ENCODE measurements around the gene PRKCE. TPM values are rescaled to one million over a fixed set of nuclear protein-coding genes. Genes with fewer than 3 reads are reported as not detected.

PRKCE gene
- total RNA-seq, 1 experiment from 2014 or later, result 17.7 TPM

DNA sequence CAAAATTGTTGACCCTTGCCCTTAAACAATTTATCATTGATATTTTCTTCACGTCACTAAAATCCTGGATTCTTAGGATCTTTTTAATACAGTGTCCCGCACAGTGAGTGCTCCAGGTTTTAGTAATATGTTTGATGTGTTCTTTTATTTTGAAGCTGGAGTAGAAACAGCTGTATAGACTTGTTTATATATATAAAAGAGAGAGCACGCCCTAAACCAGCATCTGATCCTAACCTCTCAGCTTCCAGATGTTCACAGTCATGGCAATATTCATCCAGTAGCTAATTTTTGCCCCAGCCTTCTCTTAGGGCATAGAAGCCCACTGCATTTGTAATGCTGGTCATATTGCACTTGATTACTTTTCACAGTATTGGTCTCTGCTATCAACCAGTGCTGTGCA, 475.7 kb downstream of the PRKCE start:
- BruUV-seq (replicated peaks), result no TSS peak
- Mint-ChIP-seq H3K4me3 (ENCODE audit: low read depth, unreplicated experiment) (no peak overlapping the region), H3K27me3 (ENCODE audit: unreplicated experiment) (no peaks in the 10 kb centered on the region), H3K27ac (ENCODE audit: unreplicated experiment) (no peak overlapping the region), H3K9me3 (ENCODE audit: low read depth, unreplicated experiment) (no peaks in the 10 kb centered on the region), H3K4me1 (ENCODE audit: low read depth, unreplicated experiment) (no peaks in the 10 kb centered on the region), H3K36me3 (ENCODE audit: insufficient read depth, unreplicated experiment) (no peaks in the 10 kb centered on the region)
- TF ChIP-seq CTCF (IDR thresholded peaks at IDR 0.05; ENCODE audit: unreplicated experiment), result no peak
- intact Hi-C loops (cut with micrococcal nuclease; ENCODE audit: unreplicated experiment), result no loop called here
- CTCF ChIA-PET, result no interaction called here
- DNase-seq, result no peak

DNA sequence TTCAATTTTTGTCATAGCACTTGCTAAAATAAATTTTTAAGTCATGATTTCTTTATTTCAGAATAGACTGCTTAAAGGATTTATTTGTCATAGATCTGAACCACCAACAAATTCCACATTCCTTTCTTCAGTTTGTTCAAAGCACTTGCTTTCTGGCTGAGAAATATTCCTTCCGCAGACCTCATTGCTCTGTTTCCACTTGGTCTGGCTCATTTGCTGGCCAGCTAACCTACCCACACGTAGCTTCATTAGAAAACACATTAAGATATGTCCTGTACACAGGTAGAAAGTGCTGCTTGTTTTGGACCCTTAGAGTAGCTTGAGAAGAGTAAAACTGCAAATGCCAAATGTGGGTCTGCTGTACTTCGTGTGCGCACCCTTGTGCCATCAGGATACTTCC, 479.0 kb downstream of the PRKCE start:
- Mint-ChIP-seq H3K27ac (ENCODE audit: unreplicated experiment) (no peak overlapping the region), H3K4me3 (ENCODE audit: low read depth, unreplicated experiment) (no peak overlapping the region), H3K36me3 (ENCODE audit: insufficient read depth, unreplicated experiment) (no peaks in the 10 kb centered on the region), H3K27me3 (ENCODE audit: unreplicated experiment) (no peaks in the 10 kb centered on the region), H3K4me1 (ENCODE audit: low read depth, unreplicated experiment) (no peaks in the 10 kb centered on the region), H3K9me3 (ENCODE audit: low read depth, unreplicated experiment) (no peaks in the 10 kb centered on the region)
- BruUV-seq (replicated peaks), result no TSS peak
- CTCF ChIA-PET, result no interaction called here
- DNase-seq, result no peak
- intact Hi-C loops (cut with micrococcal nuclease; ENCODE audit: unreplicated experiment), result no loop called here
- TF ChIP-seq CTCF (IDR thresholded peaks at IDR 0.05; ENCODE audit: unreplicated experiment), result no peak

- H3K9me3 Mint-ChIP-seq (ENCODE audit: low read depth, unreplicated experiment), result no peaks in the 10 kb centered on the region
- no peak for DNase-seq
- no TSS peak for BruUV-seq (replicated peaks)
- CTCF ChIA-PET, result no interaction called here
- H3K27me3 Mint-ChIP-seq (ENCODE audit: unreplicated experiment), result no peaks in the 10 kb centered on the region
- TF ChIP-seq CTCF (IDR thresholded peaks at IDR 0.05; ENCODE audit: unreplicated experiment), result no peak
- intact Hi-C loops (cut with micrococcal nuclease; ENCODE audit: unreplicated experiment), result no loop called here
- H3K4me1 Mint-ChIP-seq (ENCODE audit: low read depth, unreplicated experiment), result no peaks in the 10 kb centered on the region
- no peak overlapping the region for H3K4me3 Mint-ChIP-seq (ENCODE audit: low read depth, unreplicated experiment)
- no peaks in the 10 kb centered on the region for H3K36me3 Mint-ChIP-seq (ENCODE audit: insufficient read depth, unreplicated experiment)
- no peak overlapping the region for H3K27ac Mint-ChIP-seq (ENCODE audit: unreplicated experiment)
These were observed 481.5 kb downstream of the PRKCE start for GRCh38 chr2:46132996-46133395.

GRCh38 chr2:46134531-46135227, 483.2 kb downstream of the PRKCE start:
- DNase-seq, result no peak
- Mint-ChIP-seq H3K27me3 (ENCODE audit: unreplicated experiment) (no peaks in the 10 kb centered on the region), H3K9me3 (ENCODE audit: low read depth, unreplicated experiment) (no peaks in the 10 kb centered on the region), H3K4me3 (ENCODE audit: low read depth, unreplicated experiment) (no peak overlapping the region), H3K4me1 (ENCODE audit: low read depth, unreplicated experiment) (peaks cover 7% of the 10 kb centered on the region), H3K36me3 (ENCODE audit: insufficient read depth, unreplicated experiment) (no peaks in the 10 kb centered on the region), H3K27ac (ENCODE audit: unreplicated experiment) (no peak overlapping the region)
- CTCF ChIA-PET, result no interaction called here
- intact Hi-C loops (cut with micrococcal nuclease; ENCODE audit: unreplicated experiment), result no loop called here
- no peak for TF ChIP-seq CTCF (IDR thresholded peaks at IDR 0.05; ENCODE audit: unreplicated experiment)
- BruUV-seq (replicated peaks), result no TSS peak

All from Calu3 (cell line).